Panc1 (cell line): Measurements from ENCODE around the gene EPS8L1.

Experiments
- CTCF ChIP-seq: fragments of 450-650 bp; IDR thresholded peaks from 2 replicates; pipeline ENCODE4 v1.5.1; 2017; ENCODE audit warnings: mild to moderate bottlenecking
- POLR2AphosphoS5 ChIP-seq: IDR thresholded peaks from 2 replicates; pipeline ENCODE4 v1.6.1; 2012; ENCODE audit warnings: mild to moderate bottlenecking, low read depth, low read length, moderate library complexity

- TF ChIP-seq CTCF (no peak), POLR2AphosphoS5 (no peak)
These were observed 41.4 kb downstream of the EPS8L1 start, which contains the start of gene PPP1R12C for GRCh38 chr19:55116859-55117662.
